Posterior vena cava (tissue), 2 donors: ENCODE data around the gene CTSZ. TPM values are rescaled to one million over a fixed set of nuclear protein-coding genes. Genes with fewer than 3 reads are reported as not detected.

Experiments used
- DNase-seq: peaks from one replicate; pipeline ENCODE4 v3.0.0-alpha.2; 2020; ENCODE audit warnings: low spot score
- intact Hi-C, 2 donors: fragments of 100-400 bp; cut with DNase I; formaldehyde crosslinking; loops; one replicate each; pipeline versions ENCODE4 v1.14.1 to v1.14.2; 2022 to 2023
- total RNA-seq, 2 donors: library from RNA; stranded (reverse); fragmentation: NEBNext Ultra II Directional; extraction: Animal tissue kit (Norgen Biotek cat#: 25700); gene quantifications; one replicate each; pipeline ENCODE4 v1.2.1, GENCODE V29; 2021
- donor health status: DM: yes; HTN: yes; CAD: no.
- donor health status: DM: yes; HTN: yes; CAD: no.

Gene CTSZ
- total RNA-seq, 2 donors from 2014 or later, result 107 to 164 TPM

DNA sequence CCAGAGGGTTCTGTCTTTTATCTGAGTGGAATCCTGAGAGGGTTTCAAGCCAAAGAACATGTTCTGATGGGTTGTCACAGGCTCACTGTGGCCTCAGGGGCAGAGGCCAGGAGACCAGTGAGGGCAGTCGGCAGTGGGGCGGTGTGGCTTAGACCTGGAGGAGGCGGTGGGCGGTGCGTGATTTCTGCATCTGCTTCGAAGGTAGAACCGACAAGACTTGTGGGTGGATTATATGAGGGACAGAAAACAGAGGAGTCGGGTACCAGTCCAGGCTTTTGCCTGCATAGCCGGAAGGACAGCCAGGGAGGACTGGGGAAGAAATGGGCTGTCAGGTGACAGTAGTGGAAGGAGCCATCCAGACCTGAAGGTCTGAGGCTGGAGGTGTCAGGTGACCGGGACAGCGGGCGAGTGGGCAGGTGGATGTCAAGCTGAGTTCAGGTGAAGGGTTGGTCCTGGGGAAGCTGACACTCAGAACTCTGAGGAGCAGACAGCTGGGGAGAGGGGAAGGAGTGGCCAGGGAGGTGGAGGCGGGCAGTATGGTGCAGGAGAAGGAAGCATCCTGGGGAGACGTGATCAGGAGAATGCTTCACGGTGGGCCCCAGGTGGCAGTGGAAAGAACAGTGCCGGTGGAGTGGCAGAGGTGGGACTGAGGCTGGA, 3.1 kb downstream of the CTSZ start:
- DNase-seq, result no peak
- intact Hi-C loops, result no loop called here

DNA sequence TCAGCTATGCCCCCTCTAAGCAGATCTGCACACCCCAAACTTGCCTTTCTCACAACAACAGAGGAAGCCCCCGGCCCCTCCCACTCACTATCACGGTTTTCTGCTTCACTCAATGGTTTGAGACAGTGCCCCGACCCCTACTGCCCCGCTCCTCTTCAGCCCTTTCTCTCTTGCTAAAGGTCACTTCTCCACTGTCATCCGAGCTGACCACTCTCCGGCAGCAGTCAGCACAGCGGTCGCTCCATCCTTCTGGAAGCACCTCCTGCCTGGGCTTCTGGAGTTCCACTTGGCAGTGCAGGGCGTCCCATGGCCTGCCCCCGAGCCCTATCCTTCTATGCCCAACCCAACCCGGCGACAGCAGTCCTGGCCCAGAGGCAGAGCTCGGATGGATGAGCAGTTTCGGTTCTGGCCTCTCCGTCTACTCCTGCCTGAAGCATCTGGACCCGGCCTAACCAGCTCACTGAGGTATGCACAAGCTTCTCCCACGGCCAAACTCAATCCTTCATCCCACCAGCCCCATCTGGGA, 4.1 kb downstream of the CTSZ start:
- peak; percentile 71 for DNase-seq
- intact Hi-C loops, result no loop called here

- intact Hi-C loops, result no loop called here
- DNase-seq, result no peak
These were observed 4.7 kb downstream of the CTSZ start for GRCh38 chr20:59002388-59002787.

- peak; percentile 78 for DNase-seq
- intact Hi-C loops, result no loop called here
These were observed 5.4 kb downstream of the CTSZ start for GRCh38 chr20:59001449-59002171.

DNA sequence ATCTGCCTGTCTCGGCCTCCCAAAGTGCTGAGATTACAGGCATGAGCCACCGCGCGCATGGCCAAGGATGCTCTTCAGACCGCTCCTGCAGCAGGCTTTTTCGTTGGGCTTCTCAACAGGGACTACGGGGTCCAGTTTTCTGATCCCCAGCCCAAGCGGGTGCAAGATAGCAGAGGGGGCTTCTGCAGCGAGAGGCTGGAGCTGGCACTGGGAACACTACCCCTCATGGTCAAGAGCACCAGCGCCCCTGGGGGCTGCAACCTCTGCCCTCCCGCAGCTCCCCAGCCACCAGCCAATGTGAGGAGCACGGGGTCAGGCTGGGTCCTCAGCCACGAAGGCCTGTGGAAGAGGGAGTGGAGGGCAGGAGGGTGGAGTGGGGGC, 6.0 kb downstream of the CTSZ start:
- DNase-seq, result no peak
- intact Hi-C loops, result no loop called here

DNA sequence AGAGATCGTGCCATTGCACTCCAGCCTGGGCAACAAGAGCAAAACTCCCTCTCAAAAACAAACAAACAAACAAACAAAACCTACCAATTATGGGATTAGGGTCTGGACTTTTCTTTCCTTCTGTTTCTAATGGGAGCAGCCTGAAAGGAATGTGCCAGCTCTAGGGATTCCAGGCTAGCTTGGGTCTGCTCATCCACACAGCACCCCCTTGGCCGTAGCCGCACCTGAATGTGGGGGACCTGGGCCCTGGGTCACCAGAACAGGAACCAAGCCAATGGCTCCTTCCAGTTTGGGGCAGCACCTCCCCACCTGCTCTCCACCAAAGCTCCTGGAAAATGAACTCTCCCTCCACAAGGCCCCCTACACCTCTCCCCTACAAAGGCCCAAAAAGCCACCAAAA, 6.7 kb downstream of the CTSZ start:
- intact Hi-C loops, result no loop called here
- peak; percentile 35 for DNase-seq

GRCh38 chr20:58998656-58999055, 8.4 kb downstream of the CTSZ start:
- intact Hi-C loops, result no loop called here
- DNase-seq, result peak; percentile 20

GRCh38 chr20:58997141-58997770, 9.8 kb downstream of the CTSZ start:
- DNase-seq, result peak; percentile 35
- intact Hi-C loops, result no loop called here

DNA sequence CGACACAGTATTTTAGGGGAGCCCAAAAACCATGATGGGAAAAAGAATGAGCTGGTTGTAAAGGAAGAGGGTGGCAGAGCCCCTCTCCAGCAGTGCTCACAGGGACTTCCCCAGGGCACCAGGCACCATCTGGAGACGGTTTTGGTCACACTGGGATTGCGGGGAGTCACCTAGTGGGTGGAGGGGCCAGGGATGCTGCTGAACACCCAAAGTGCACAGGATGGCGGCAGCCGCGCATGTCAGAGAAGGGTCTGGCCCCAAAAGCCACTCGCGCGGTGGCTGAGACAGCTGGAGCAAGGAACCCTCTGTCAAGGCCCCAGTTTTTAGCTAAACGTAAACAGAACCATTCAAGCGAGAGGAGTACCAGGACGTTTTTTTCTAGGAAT, 10.8 kb downstream of the CTSZ start:
- intact Hi-C loops, result no loop called here

GRCh38 chr20:58995461-58996225, 11.4 kb downstream of the CTSZ start:
- DNase-seq, result peak; percentile 49
- intact Hi-C loops, result no loop called here

More for the DNA sequence above, 10.8 kb downstream of the CTSZ start:
- DNase-seq, result peak; percentile 11

DNA sequence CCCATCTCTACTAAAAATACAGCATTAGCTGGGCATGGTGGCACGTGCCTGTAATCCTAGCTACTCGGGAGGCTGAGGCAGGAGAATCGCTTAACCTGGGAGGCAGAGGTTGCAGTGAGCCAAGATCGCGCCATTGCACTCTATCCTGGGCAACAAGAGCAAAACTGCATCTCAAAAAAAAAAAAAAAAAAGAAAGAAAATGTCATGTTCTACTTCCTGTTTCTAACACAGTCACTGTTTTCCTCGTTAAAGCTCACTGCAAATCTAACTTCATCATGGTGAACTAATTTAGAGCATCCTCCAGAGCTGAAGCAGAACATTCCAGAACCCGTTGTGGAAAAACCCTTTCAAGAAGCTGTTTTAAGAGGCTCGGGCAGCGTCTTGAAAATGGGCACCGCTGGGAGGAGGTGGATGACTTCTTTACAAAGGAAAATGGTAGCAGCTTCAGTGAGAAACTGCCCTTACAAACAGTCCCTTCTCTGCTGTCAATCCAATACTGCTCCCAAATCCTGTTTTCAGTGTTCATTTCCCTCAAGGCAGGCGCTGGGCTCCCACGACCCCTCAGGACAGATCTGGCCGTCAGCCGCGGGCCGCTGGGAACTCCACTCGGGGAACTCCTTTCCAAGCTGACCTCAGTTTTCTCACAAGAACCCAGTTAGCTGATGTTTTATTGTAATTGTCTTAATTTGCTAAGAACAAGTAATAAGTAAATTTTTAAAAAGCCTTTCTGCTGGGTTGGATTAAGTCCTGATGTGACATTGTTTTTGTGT, 12.5 kb downstream of the CTSZ start:
- peak; percentile 64 for DNase-seq
- intact Hi-C loops, result no loop called here

- intact Hi-C loops, result no loop called here
- peak; percentile 12 for DNase-seq
These were observed 13.5 kb downstream of the CTSZ start for GRCh38 chr20:58993332-58994248.

DNA sequence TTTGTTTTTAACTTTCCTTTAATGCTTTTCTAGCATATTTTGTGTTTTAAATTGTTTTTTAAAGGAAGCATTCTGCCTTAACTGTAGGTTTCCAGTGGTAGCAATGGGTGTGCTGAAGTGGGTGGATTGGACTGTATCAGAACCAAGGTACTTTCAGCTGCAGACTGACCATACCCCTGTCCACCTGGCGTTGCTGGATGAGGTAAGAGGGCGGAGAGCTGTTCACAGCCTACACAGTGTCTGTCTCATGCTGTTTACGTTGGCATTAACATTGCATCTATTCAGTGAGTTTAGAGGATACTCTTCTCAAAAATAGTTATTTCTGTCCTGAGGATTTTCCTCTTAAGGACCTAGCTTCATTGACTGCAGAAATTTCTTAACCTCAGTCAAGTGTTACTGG, 14.1 kb downstream of the CTSZ start:
- peak; percentile 6 for DNase-seq
- intact Hi-C loops, result no loop called here

DNA sequence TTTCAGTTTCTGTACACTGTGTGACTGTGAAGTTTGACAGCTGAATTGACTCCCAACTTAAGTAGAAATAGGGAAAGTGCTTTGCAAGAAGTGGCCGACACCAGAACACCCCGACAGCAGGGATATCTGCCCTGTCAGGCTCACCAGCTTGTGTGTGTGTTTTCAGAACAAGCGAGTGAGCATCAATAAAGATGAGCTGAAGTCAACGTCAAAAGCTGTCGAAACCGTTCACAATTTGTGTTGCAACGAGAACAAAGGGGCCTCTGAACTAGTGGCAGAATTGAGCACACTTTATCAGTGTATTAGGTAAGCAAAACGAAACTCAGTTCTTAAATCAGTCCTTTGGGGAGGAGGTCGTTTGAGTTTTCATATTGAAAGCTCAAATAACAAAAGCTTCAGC, 15.3 kb downstream of the CTSZ start:
- intact Hi-C loops, result no loop called here
- DNase-seq, result peak; percentile 38

- intact Hi-C loops, result no loop called here
- peak; percentile 43 for DNase-seq
These were observed 16.2 kb downstream of the CTSZ start for GRCh38 chr20:58990651-58991445.

GRCh38 chr20:58989196-58989595, 17.9 kb downstream of the CTSZ start:
- intact Hi-C loops, result loop anchor here in 1 of 2 donors (10.0 kb wide), 1 partner anchor 94 kb away; no protein-coding TSS in a partner anchor
- DNase-seq, result peak; percentile 52

DNA sequence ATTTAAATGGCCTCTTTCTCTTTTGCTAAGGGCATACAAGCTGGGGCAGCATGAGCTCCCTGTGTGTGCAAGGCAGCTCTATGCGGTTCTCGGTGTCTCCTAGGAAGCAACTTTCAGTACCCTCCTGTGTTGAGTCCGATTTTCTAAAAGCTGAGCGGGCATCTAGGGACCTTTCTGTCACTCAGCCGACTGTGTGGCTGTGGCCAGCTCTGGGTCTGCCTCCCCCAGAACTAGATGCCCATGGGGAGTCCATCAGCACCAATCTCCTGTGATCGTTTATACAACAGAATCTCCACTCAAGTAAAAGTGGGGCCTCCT, 18.5 kb downstream of the CTSZ start:
- DNase-seq, result no peak
- intact Hi-C loops, result loop anchor here in 1 of 2 donors (10.0 kb wide), 1 partner anchor 94 kb away; no protein-coding TSS in a partner anchor
